Hematopoietic multipotent progenitor cell treated with erythropoietin and hydrocortisone succinate and interleukin-3 and kit ligand, for 17 days (in vitro differentiated cells): ENCODE data around the gene MASP2.
"Not testable (repeated sequence)": the region's sequence is repeated elsewhere in the genome, so short reads cannot be mapped to it uniquely, and the experiment has no call there.

Source experiments
- DNase-seq: peaks from one replicate; pipeline ENCODE4 v3.0.0-alpha.2; 2015; ENCODE audit warnings: low spot score

The MASP2 gene

GRCh38 chr1:11046625-11047365 lies at the start of gene MASP2:
TSS of gene MASP2 (minus strand) at chr1:11047239. CDS start at chr1:11047207, 32 bp downstream.
- no peak for DNase-seq

- DNase-seq: not testable (repeated sequence)
These were observed 36.7 kb upstream of the MASP2 start for GRCh38 chr1:11083784-11084183.

DNA sequence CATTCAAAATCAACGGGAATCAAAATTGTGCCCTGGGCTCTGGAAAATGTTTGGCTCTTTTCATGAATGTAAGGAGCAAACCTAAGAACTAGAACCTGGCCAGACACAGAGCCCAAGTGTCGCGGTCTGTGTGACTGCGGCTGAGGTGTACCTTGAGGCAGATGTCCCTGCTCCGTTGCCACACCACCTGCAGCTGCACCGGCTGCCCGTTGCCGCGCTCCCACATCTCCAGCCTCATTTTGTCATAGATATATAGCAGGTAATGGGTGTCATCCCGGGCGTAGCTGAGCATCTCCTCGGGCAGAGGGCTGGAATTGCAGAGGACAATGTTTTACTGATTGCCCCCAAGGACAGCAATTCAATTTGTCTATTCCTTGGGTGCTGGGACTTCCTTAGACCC lies 33.9 kb upstream of the MASP2 start:
- no peak for DNase-seq

DNA sequence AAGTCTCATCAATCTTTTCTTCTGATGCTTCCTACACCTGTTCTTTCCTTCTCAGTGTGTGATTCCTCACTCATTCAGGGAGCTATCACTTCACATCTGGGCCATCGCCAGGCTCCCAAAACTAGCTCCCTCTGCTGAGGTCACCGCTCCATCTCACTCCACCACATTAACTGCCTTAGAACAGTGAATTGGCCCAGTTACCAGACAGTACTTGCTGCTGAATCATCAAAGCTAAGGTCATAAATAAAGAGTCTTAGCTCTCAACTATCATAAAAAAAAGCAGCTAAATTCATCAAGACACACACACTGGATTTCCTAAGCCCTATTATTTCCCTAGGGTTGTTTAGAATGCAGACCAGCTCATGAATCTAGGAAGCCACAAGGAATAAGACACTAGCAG lies 31.6 kb upstream of the MASP2 start:
- no peak for DNase-seq

- not testable (repeated sequence) for DNase-seq
These were observed 26.4 kb upstream of the MASP2 start for GRCh38 chr1:11073398-11073797.

- no peak for DNase-seq
These were observed 25.3 kb upstream of the MASP2 start for GRCh38 chr1:11072216-11072917.

GRCh38 chr1:11071463-11072215 lies 24.6 kb upstream of the MASP2 start:
- DNase-seq: no peak

GRCh38 chr1:11070876-11071275 lies 23.8 kb upstream of the MASP2 start:
- no peak for DNase-seq

DNA sequence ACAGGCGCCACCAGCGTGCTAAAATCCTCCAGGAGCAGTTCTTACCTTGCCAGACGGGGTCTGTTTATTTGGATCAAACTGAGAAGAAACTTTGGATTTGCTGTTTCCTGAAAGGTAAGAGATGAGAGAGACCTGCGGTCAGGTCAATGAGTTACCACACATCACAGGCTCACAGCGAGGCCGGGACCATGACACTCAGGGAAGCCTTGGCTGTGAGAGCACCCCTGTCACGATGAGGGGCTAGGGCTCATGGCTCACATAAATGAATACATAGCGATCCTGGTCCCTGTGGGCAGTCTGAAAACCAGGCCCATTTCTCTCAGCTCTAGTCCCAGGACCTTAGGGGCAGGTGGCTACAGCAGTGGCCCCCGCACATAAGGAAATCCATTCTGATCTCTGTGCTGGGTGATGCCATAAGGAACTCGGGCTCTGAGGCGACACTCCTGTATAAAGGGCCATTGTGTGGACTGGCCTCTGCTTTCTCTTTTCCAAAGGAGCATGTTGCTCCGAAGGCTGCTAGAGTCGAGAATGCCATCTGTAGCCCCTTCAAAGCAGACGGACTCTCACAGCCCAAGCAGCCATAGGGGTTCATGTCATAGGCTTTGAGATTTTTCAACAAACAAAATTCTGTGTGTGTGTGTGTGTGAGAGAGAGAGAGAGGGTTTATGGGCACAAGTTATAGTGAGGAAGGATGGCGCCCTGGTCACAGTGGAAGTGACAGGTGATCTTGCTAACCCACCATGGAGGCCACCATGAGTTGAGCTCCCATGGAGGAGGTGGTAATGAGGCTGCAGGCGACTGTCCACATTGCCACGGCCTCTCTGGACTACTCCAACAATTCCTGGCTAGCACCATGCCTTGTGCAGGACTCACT lies 21.8 kb upstream of the MASP2 start:
- DNase-seq: no peak

DNA sequence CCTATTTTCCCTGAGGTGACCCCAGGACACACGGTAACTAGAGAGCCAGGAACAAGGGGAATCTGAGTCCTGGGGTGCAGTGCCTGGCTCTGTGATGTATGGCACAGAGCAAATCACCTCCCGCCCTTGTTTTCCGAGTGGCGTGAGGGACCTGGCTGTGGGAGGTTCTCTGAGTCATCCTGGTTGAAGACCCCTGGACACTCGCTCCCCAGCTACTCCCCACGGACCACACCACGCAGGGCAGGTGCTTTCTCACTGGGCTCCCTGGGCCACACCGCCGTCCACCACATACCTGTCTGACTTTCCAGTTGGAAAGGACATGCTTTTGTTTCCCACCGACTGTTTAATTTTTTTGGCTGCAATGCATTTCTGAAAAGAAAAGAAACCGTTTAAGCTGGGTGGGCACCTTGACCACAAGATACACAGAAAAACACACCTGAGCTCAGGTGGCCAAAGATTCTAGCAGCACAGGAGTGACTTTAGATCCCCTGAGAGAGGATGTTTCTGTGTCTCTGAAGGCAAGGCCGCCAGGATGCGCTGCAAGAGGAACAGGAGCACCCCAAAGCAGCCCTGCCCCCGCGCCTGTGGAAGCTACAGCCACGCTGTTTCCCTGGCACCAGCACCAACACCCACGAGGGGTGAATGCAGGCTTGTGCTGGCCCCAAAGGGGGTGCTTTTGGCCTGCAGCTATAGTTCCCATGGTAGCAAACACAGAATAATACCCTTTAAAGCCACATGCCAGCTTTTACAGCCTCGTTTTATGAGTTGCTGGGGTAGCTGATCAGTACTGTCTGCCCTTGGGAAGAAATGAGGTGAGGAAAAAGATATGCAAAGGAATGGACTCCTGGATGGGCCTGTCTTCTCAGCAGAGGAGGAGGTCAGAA lies 20.9 kb upstream of the MASP2 start:
- DNase-seq: no peak

DNA sequence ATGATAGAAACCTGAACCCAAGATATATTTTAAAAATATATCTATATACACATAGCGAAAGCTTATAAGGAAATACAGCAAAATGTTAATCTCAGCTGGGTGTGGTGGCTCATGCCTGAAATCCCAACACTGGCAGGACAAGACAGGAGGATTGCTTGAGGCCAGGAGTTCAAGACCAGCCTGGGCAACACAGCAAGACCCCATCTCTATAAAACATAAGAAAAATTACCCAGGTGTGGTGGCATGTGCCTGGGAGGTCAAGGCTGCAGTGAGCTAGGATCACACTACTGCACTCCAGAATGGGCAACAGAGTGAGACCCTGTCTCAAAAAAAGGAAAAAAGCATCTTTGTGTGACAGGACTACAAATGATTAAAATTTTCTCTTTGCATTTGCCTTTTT lies 18.8 kb upstream of the MASP2 start:
- DNase-seq: no peak

- DNase-seq: no peak
These were observed 17.9 kb upstream of the MASP2 start for GRCh38 chr1:11064942-11065341.

DNA sequence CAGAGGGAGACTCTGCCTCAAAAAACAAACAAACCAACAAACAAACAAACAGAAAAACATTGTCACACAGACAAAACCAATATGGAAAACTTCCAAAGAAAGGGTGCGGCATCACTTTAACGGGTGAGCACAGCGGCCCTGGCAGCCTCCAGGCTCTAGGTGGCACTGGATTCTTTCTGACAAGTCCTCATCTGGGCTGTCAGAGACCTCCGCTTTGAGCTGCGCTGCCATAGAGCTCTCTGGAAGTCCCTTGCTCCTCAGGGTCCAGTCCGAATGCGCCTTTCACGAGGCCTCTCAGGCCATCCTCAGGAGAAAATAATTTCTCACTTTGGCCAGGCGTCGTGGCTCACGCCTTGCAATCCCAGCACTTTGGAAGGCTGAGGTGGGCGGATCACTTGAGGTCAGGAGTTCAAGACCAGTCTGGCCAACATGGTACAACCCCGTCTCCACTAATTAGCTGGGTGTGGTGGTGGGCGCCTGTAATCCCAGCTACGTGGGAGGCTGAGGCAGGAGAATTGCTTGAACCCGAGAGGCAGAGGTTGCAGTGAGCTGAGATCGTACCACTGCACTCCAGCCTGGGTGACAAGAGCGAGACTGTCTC lies 17.0 kb upstream of the MASP2 start:
- DNase-seq: not testable (repeated sequence)

- no peak for DNase-seq
These were observed 15.9 kb upstream of the MASP2 start for GRCh38 chr1:11062965-11063401.

DNA sequence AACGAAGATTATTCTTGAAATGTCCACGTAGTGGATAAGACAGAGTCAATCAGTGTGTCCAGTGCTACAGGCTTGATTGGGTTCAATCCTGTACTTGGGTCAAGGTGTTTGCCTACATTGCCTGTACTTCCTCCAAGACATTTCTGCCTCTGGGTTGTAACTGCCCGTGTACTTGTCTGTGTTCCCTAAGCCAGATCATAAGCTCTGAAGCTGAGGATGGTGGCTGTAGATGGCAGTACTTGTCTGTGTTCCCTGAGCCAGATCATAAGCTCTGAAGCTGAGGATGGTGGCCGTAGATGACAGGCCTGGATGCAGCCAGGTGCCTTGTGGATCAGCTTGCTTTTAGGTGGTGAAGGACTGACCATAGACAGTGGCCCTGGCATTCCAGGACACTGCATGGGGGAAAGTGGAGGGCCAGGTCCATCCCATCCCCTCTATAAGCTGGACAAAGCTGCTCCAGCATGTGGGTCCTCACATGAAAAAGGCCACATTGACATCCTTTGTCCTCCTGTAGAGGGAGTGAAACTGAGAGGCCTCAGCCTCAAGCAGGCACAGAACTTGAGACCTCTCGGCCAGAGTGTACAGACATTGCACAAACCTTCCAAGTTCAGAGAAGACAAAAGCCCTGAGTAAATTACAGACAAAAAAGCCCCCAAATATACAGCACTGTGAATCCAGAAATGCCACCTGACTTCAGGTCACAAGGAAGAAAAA lies 14.8 kb upstream of the MASP2 start:
- no peak for DNase-seq

- DNase-seq: peak; percentile 90
These were observed 13.2 kb upstream of the MASP2 start, which contains the start of gene SRM for GRCh38 chr1:11059968-11060830. TSS of gene SRM (minus strand) at chr1:11060018. CDS start at chr1:11059943, 75 bp downstream.

- no peak for DNase-seq
These were observed 12.3 kb upstream of the MASP2 start for GRCh38 chr1:11059155-11059967.
